ENCODE data around the gene FER.

Gene FER

DNA sequence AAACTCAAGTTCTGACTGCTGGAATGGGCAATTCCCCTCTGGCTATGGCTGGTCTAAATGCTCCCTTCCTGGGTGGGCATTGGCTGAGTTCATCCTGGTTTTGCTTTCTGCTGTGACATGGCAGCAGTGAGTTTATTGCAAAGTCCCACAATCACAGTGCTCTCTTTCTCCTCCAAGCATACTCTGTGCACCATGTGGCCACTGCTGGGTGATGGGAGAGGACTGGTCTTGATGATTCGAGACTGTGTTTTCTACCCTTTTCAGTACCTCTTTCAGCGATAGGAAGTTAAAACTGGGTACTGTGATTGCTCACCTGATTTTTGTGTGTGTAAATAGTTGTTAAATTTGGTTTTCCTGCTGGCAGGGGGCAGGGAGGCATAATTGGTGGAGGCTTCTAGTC lies 49.7 kb downstream of the FER start:
- TF ChIP-seq, protein P1, sequence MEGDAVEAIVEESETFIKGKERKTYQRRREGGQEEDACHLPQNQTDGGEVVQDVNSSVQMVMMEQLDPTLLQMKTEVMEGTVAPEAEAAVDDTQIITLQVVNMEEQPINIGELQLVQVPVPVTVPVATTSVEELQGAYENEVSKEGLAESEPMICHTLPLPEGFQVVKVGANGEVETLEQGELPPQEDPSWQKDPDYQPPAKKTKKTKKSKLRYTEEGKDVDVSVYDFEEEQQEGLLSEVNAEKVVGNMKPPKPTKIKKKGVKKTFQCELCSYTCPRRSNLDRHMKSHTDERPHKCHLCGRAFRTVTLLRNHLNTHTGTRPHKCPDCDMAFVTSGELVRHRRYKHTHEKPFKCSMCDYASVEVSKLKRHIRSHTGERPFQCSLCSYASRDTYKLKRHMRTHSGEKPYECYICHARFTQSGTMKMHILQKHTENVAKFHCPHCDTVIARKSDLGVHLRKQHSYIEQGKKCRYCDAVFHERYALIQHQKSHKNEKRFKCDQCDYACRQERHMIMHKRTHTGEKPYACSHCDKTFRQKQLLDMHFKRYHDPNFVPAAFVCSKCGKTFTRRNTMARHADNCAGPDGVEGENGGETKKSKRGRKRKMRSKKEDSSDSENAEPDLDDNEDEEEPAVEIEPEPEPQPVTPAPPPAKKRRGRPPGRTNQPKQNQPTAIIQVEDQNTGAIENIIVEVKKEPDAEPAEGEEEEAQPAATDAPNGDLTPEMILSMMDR (IDR thresholded peaks at IDR 0.05; ENCODE audit: low read depth, low read length, missing control alignments), result no peak
- no peak overlapping the region for H3K4me3 ChIP-seq (ENCODE audit: low read depth, low read length)

DNA sequence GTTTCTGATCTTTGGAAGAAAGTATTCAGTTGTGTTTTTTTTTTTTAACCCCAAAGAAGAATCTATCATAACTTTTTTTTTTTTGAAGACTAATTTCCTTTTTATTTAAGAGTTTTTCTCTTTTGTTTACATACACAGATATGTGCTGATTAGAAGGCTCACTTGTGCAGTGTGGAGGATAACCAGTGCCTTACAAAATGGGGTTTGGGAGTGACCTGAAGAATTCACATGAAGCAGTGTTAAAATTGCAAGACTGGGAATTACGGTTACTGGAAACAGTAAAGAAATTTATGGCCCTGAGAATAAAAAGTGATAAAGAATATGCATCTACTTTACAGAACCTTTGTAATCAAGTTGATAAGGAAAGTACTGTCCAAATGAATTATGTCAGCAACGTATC lies 50.3 kb downstream of the FER start:
- DNase-seq (ENCODE audit: low read depth), result no peak
- TF ChIP-seq, protein P1 (IDR thresholded peaks at IDR 0.05; ENCODE audit: low read depth, low read length, missing control alignments), result no peak
- H3K4me3 ChIP-seq (ENCODE audit: low read depth, low read length), result no peak overlapping the region

More for the DNA sequence above, 49.7 kb downstream of the FER start:
- DNase-seq (ENCODE audit: low read depth), result no peak

DNA sequence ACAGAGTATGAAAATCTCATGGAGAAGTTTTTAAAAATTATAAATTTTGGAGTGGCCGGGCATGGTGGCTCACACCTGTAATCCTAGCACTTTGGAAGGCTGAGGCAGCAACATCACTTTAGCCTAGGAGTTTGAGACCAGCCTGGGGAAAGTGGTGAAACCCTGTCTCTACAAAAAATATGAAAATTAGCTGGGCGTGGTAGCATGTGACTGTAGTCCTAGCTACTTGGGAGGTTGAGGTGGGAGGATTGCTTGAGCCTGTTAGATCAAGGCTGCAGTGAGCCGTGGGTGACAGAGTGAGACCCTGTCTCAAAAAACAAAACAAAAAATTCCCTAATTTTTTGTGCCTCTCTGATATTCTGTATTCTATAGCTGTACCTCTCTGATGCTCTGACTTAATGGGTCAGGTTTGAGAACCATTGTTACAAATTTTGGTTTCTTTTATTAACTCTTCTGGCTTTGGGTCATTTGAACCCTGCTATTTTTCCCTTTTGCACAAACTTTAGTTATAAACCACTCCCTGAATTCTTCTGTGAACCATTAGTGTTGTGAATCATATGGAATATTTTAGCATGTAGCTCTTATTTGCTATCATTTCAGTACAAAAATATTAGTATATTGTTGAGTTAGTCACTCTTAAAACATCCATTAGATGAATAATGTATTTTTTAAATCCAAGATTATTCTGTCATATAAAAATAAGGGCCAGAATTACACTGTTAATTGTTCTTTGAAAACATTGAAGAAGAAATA lies 51.0 kb downstream of the FER start:
- H3K4me3 ChIP-seq (ENCODE audit: low read depth, low read length), result no peak overlapping the region
- no peak for DNase-seq (ENCODE audit: low read depth)
- TF ChIP-seq, protein P1 (IDR thresholded peaks at IDR 0.05; ENCODE audit: low read depth, low read length, missing control alignments), result no peak

DNA sequence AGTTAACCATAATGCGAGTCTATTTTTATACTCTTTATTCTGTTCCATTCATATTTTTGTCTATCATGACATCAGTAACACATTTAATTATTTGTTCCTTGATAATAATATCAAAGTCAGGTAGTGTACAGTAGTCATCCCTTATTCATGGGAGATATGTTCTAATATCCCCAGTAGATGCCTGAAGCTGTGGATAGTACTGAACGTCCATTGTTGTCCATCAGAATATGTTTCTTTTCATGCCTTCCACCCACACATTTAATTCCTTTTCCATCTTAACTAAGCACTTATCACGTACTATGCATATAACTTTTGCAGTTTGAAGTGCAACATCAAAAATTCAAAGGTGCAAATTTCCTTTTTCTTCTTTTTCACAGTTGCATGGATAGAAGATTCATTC lies 53.6 kb downstream of the FER start:
- no peak overlapping the region for H3K4me3 ChIP-seq (ENCODE audit: low read depth, low read length)
- DNase-seq (ENCODE audit: low read depth), result no peak
- TF ChIP-seq, protein P1 (IDR thresholded peaks at IDR 0.05; ENCODE audit: low read depth, low read length, missing control alignments), result no peak

DNA sequence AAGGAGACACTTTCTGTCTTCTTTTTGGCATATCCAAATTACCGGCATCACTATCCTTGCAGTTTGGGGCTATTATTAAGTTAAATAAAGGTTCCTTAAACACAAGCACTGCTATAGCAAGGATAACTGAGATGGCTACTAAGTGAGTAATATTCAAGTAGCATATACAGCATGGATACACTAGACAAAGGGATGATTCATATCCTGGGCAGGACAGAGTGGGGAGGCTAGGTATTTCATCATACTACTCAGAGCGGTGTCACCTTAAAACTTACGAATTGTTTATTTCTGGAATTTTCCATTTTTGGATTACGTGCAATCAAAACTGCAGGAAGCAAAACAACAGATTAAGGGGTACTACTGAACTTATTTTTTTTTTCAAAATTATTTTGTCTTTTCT lies 54.1 kb downstream of the FER start:
- no peak for DNase-seq (ENCODE audit: low read depth)
- TF ChIP-seq, protein P1 (IDR thresholded peaks at IDR 0.05; ENCODE audit: low read depth, low read length, missing control alignments), result no peak
- no peak overlapping the region for H3K4me3 ChIP-seq (ENCODE audit: low read depth, low read length)

DNA sequence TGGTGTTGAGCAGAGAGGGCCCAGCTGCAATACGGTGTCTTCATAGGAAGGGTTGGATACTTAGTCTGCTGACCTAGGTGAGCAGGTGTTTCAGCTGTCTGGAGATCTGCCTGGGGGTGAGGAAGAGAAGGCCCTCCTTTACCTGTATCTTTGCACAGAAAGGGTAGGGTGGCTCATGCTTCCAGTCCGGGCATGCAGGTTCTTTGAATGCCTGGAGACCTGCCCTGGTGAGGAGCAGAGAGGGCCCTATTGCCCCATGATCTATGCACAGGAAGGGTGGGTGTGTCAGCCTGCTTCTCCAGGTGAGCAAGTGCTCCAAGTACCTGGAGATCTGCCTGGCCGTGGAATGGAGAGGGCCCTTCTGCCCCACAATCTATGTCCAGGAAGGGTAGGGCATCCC lies 63.0 kb downstream of the FER start:
- DNase-seq (ENCODE audit: low read depth), result no peak
- TF ChIP-seq, protein P1 (IDR thresholded peaks at IDR 0.05; ENCODE audit: low read depth, low read length, missing control alignments), result no peak
- no peak overlapping the region for H3K4me3 ChIP-seq (ENCODE audit: low read depth, low read length)

DNA sequence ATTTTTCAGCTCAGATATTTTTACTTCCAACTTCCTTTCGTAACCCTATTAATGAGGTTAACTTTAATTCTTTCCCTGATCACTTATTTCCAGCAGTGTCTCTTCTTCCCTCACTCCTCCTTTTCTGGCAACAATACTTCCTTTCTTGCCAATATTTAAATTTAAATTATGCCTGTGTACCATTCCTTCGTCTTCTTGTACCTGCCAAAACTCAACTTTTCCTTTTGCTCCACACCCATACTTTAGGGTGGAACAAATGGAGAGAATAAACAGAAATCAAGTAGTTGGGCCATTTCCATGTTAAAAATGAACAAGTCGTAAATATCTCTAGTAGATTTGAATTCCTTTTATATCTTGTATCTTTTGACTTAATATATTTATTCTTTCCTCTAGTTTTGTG lies 66.0 kb downstream of the FER start:
- DNase-seq (ENCODE audit: low read depth), result no peak
- no peak overlapping the region for H3K4me3 ChIP-seq (ENCODE audit: low read depth, low read length)
- TF ChIP-seq, protein P1 (IDR thresholded peaks at IDR 0.05; ENCODE audit: low read depth, low read length, missing control alignments), result no peak
